Measurements from ENCODE around the gene TPBG.
"Not testable (repeated sequence)": the region's sequence is repeated elsewhere in the genome, so short reads cannot be mapped to it uniquely, and the experiment has no call there.

TPBG gene

DNA sequence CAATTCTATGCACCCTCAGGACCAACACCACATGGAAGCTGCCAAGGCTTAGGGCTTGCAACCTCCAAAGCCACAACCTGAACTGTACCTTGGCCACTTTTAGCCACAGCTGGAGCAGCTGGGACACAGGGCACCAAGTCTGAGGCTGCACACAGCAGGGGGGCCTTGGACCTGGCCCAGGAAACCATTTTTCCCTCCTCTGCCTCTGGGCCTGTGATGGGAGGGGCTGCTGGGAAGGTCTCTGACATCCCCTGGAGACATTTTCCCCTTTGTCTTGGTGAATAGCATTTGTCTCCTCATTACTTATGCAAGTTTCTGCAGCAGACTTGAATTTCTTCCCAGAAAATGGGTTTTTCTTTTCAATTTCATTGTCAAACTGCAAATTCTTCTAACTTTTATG lies 13.0 kb downstream of the TPBG start:
- DNase-seq, result no peak

- DNase-seq, result no peak
These were observed 17.1 kb downstream of the TPBG start for GRCh38 chr6:82380566-82381185.

- no peak for DNase-seq
These were observed 17.7 kb downstream of the TPBG start for GRCh38 chr6:82381278-82381677.

DNA sequence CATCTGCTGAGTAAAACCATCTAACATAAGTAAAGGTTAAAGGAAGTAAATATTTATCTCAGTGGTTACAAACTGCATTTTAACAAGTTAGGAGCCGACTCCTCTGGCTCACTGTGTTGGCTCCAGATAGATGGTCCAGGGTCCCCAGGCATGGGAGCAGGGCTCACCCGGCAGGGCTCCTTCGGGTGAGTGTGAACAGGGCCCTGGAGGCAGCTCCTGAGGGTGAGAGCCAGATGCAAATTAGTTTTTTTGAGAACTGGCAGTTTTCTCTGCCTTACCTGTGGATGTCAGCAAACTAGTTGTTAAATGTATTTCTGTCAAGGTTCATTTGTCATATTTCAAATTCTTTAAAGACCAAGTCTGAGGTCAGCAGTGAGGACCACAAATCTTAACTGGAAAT lies 21.5 kb downstream of the TPBG start:
- DNase-seq, result no peak

- no peak for DNase-seq
These were observed 21.9 kb downstream of the TPBG start for GRCh38 chr6:82385546-82385945.

GRCh38 chr6:82385961-82386360 lies 22.3 kb downstream of the TPBG start:
- DNase-seq, result no peak

DNA sequence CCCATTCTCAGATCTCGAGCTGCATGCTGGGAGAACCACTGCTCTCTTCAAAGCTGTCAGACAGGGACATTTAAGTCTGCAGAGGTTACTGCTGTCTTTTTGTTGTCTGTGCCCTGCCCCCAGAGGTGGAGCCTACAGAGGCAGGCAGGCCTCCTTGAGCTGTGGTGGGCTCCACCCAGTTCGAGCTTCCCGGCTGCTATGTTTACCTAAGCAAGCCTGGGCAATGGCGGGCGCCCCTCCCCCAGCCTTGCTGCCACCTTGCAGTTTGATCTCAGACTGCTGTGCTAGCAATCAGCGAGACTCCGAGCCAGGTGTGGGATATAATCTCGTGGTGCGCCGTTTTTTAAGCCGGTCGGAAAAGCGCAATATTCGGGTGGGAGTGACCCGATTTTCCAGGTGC lies 31.2 kb downstream of the TPBG start:
- DNase-seq, result not testable (repeated sequence)

GRCh38 chr6:82396964-82397751 lies 33.5 kb downstream of the TPBG start:
- no peak for DNase-seq

GRCh38 chr6:82397962-82398692 lies 34.5 kb downstream of the TPBG start:
- DNase-seq, result no peak

- peak; percentile 64 for DNase-seq
These were observed 45.4 kb downstream of the TPBG start for GRCh38 chr6:82408952-82409431.

DNA sequence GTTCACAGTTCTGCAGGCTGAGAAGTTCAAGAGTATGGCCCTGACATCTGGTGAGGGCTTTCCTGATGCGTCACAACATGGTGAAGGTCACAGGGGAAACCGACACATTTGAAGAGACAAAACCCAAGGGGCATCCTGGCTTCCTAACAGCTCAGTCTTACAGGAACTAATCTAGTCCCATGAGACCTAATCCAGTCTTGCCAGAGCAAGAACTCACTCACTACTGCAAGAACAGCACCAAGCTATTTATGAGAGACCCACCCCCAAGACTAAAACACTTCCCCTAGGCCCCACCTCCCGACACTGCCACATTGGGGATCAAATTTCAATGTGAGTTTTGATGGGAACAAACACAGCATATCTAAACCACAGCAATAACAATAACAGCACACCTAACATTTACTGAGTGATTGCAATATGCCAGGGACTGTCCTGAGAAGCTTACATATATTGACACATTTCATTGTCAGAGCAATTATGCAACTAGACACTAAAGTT lies 46.6 kb downstream of the TPBG start:
- no peak for DNase-seq

DNA sequence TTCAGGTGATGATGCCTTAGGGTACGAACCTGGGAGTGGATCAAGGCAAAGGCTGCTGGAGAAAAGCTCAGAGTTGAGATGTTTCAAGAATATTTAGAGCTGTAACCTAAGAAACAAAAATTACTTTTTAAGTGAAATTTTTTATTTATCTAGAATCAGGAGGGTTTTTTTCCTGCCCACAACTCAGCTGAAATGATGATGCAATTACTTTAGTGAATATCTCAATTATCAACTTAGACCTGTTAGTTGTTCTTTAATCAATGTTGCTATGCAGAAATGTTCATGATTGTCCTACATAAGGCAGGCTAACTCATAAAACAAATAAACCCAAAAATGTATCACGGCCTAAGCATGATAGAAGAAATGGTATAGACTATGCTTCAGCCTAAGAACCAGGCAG lies 50.3 kb downstream of the TPBG start:
- DNase-seq, result no peak

DNA sequence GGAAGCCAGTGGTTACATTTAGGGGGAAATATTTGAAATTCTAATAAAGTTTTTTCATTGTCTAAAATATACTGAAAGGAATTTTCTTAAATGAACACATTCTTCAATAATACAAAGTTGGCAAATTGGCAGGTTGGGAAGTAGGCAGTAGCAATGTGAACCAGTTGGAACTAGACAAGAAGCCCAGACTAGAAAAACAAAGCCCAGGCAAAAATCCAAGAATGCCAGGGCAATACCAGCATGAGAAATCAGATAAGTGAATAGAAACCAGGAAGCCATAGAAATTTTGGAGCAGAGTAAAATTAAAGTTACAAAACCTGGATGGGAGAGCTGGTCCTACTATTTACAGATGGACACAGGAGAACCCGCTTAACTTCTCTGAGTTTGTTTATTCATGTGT lies 52.2 kb downstream of the TPBG start:
- DNase-seq, result no peak

DNA sequence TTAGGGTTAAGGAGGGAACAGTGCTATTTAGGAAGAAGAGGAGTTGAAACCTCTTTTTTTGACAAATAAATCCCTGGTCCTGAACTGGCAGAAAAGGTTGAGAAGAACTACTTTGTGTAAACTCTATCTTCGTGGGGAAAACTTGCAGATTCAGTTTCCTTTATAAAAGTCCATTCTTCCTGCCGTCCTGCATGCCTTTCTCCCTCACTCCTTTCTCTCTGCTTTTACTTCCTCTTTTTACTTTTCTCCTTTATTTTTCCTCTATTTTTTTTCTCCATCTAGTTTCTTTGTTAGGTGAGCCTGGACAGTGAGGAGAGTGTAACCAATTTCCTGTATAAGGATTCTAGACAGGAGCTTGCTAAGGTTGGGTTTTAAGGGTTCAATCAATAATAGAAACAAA lies 52.7 kb downstream of the TPBG start:
- DNase-seq, result peak; percentile 9
